ENCODE data around the gene HS2ST1. TPM values are rescaled to one million over a fixed set of nuclear protein-coding genes. Genes with fewer than 3 reads are reported as not detected.

The HS2ST1 gene
- total RNA-seq, 1 donor from 2014 or later = 12.6 TPM

- intact Hi-C loops (cut with micrococcal nuclease) = no loop called here
- TF ChIP-seq CTCF (IDR thresholded peaks at IDR 0.05; ENCODE audit: borderline replicate concordance) = no peak
- Histone ChIP-seq H3K36me3 (no peaks in the 10 kb centered on the region), H3K9me3 (replicated peaks) (no peaks in the 10 kb centered on the region), H3K27ac (replicated peaks) (no peak overlapping the region), H3K4me1 (peaks cover 14% of the 10 kb centered on the region), H3K27me3 (ENCODE audit: low read depth) (no peaks in the 10 kb centered on the region), H3K4me3 (no peak overlapping the region)
- no peak for DNase-seq
These were observed 171.7 kb downstream of the HS2ST1 start for GRCh38 chr1:87086120-87086519.

GRCh38 chr1:87089070-87089736, 174.8 kb downstream of the HS2ST1 start:
- no peak for TF ChIP-seq CTCF (IDR thresholded peaks at IDR 0.05; ENCODE audit: borderline replicate concordance)
- intact Hi-C loops (cut with micrococcal nuclease) = no loop called here
- peaks cover 14% of the 10 kb centered on the region for H3K4me1 ChIP-seq

GRCh38 chr1:87089823-87090222, 175.4 kb downstream of the HS2ST1 start:
- no peak for TF ChIP-seq CTCF (IDR thresholded peaks at IDR 0.05; ENCODE audit: borderline replicate concordance)
- H3K36me3 ChIP-seq = no peaks in the 10 kb centered on the region
- H3K27me3 ChIP-seq (ENCODE audit: low read depth) = no peaks in the 10 kb centered on the region
- DNase-seq = no peak
- no peak overlapping the region for H3K4me3 ChIP-seq
- intact Hi-C loops (cut with micrococcal nuclease) = no loop called here
- peaks cover 14% of the 10 kb centered on the region for H3K4me1 ChIP-seq
- no peak overlapping the region for H3K27ac ChIP-seq (replicated peaks)
- H3K9me3 ChIP-seq (replicated peaks) = no peaks in the 10 kb centered on the region

More at GRCh38 chr1:87089070-87089736, 174.8 kb downstream of the HS2ST1 start:
- Histone ChIP-seq H3K36me3 (no peaks in the 10 kb centered on the region), H3K27me3 (ENCODE audit: low read depth) (no peaks in the 10 kb centered on the region), H3K4me3 (no peak overlapping the region), H3K27ac (replicated peaks) (no peak overlapping the region), H3K9me3 (replicated peaks) (no peaks in the 10 kb centered on the region)
- DNase-seq = no peak

GRCh38 chr1:87091425-87091824, 177.0 kb downstream of the HS2ST1 start:
- H3K27ac ChIP-seq (replicated peaks) = no peak overlapping the region
- intact Hi-C loops (cut with micrococcal nuclease) = no loop called here
- TF ChIP-seq CTCF (IDR thresholded peaks at IDR 0.05; ENCODE audit: borderline replicate concordance) = no peak
- no peak overlapping the region for H3K4me3 ChIP-seq
- DNase-seq = no peak
- no peaks in the 10 kb centered on the region for H3K36me3 ChIP-seq
- no peaks in the 10 kb centered on the region for H3K27me3 ChIP-seq (ENCODE audit: low read depth)
- H3K4me1 ChIP-seq = peaks cover 14% of the 10 kb centered on the region
- H3K9me3 ChIP-seq (replicated peaks) = no peaks in the 10 kb centered on the region

- Histone ChIP-seq H3K4me3 (no peak overlapping the region), H3K36me3 (no peaks in the 10 kb centered on the region), H3K27ac (replicated peaks) (no peak overlapping the region), H3K4me1 (peaks cover 14% of the 10 kb centered on the region), H3K9me3 (replicated peaks) (no peaks in the 10 kb centered on the region), H3K27me3 (ENCODE audit: low read depth) (no peaks in the 10 kb centered on the region)
- no peak for TF ChIP-seq CTCF (IDR thresholded peaks at IDR 0.05; ENCODE audit: borderline replicate concordance)
- intact Hi-C loops (cut with micrococcal nuclease) = no loop called here
- DNase-seq = no peak
These were observed 178.4 kb downstream of the HS2ST1 start for GRCh38 chr1:87092846-87093245.
